ENCODE measurements around the gene ESPNL. TPM values are rescaled to one million over a fixed set of nuclear protein-coding genes. Genes with fewer than 3 reads are reported as not detected.

Gene ESPNL
- total RNA-seq, 4 donors from 2014 or later: 0.14 to 4.4 (median 0.72) TPM

GRCh38 chr2:238067939-238068338 is 32.2 kb upstream of the ESPNL start:
- intact Hi-C loops (cut with DNase I; ENCODE audit: low total_unique reads): no loop called here
- Histone ChIP-seq H3K27ac (no peak overlapping the region), H3K9me3 (no peaks in the 10 kb centered on the region), H3K27me3 (no peaks in the 10 kb centered on the region), H3K4me1 (peaks cover 0 to 4% (median 0%) of the 10 kb centered on the region in 4 donors), H3K4me3 (no peak overlapping the region), H3K36me3 (peaks cover 0 to 6% (median 0%) of the 10 kb centered on the region in 4 donors)
- 91 to 100% methylated on average over 4 to 7 of the region's 7 CpGs for WGBS, 2 donors (ENCODE audit: low coverage in 1 of 2)
- DNase-seq: no peak
- no peak for TF ChIP-seq POLR2A (IDR thresholded peaks at IDR 0.05)
- TF ChIP-seq, protein P1, sequence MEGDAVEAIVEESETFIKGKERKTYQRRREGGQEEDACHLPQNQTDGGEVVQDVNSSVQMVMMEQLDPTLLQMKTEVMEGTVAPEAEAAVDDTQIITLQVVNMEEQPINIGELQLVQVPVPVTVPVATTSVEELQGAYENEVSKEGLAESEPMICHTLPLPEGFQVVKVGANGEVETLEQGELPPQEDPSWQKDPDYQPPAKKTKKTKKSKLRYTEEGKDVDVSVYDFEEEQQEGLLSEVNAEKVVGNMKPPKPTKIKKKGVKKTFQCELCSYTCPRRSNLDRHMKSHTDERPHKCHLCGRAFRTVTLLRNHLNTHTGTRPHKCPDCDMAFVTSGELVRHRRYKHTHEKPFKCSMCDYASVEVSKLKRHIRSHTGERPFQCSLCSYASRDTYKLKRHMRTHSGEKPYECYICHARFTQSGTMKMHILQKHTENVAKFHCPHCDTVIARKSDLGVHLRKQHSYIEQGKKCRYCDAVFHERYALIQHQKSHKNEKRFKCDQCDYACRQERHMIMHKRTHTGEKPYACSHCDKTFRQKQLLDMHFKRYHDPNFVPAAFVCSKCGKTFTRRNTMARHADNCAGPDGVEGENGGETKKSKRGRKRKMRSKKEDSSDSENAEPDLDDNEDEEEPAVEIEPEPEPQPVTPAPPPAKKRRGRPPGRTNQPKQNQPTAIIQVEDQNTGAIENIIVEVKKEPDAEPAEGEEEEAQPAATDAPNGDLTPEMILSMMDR (IDR thresholded peaks at IDR 0.05): no peak
- no peak for TF ChIP-seq EP300 (IDR thresholded peaks at IDR 0.05; ENCODE audit: low read depth)
- TF ChIP-seq POLR2AphosphoS5 (IDR thresholded peaks at IDR 0.05): no peak
- in situ Hi-C loops (cut with MboI; ENCODE audit: low pct_ligation_motif_present in 1 of 4, low pct_unique_long_range_greater_than_20kb in 1 of 4, low sequenced_read_pairs in 3 of 4): no loop called here

- in situ Hi-C loops (cut with MboI; ENCODE audit: low pct_ligation_motif_present in 1 of 4, low pct_unique_long_range_greater_than_20kb in 1 of 4, low sequenced_read_pairs in 3 of 4) (no loop called here), intact Hi-C loops (cut with DNase I; ENCODE audit: low total_unique reads) (no loop called here)
- Histone ChIP-seq H3K36me3 (peaks cover 0 to 6% (median 0%) of the 10 kb centered on the region in 4 donors), H3K4me1 (no peaks in the 10 kb centered on the region), H3K27ac (no peak overlapping the region), H3K27me3 (no peaks in the 10 kb centered on the region), H3K9me3 (no peaks in the 10 kb centered on the region), H3K4me3 (no peak overlapping the region)
- DNase-seq: no peak
- TF ChIP-seq POLR2AphosphoS5 (IDR thresholded peaks at IDR 0.05): no peak
- TF ChIP-seq, protein P1 (IDR thresholded peaks at IDR 0.05): no peak
- TF ChIP-seq POLR2A (IDR thresholded peaks at IDR 0.05): no peak
- TF ChIP-seq EP300 (IDR thresholded peaks at IDR 0.05; ENCODE audit: low read depth): no peak
- 88% methylated on average over 10 of the region's 10 CpGs; no CpG with 5 or more reads in 1 of the 2 donors for WGBS, 2 donors (ENCODE audit: low coverage in 1 of 2)
These were observed 31.0 kb upstream of the ESPNL start for GRCh38 chr2:238069021-238069709.

GRCh38 chr2:238069877-238070276 is 30.3 kb upstream of the ESPNL start:
- Histone ChIP-seq H3K27me3 (no peaks in the 10 kb centered on the region), H3K36me3 (peaks cover 0 to 6% (median 0%) of the 10 kb centered on the region in 4 donors), H3K4me3 (no peak overlapping the region), H3K9me3 (no peaks in the 10 kb centered on the region), H3K4me1 (no peaks in the 10 kb centered on the region), H3K27ac (no peak overlapping the region)
- in situ Hi-C loops (cut with MboI; ENCODE audit: low pct_ligation_motif_present in 1 of 4, low pct_unique_long_range_greater_than_20kb in 1 of 4, low sequenced_read_pairs in 3 of 4): no loop called here
- WGBS, 2 donors (ENCODE audit: low coverage in 1 of 2): 85 to 96% methylated on average over 7 to 9 of the region's 9 CpGs
- intact Hi-C loops (cut with DNase I; ENCODE audit: low total_unique reads): no loop called here
- TF ChIP-seq POLR2AphosphoS5 (IDR thresholded peaks at IDR 0.05) (no peak), EP300 (IDR thresholded peaks at IDR 0.05; ENCODE audit: low read depth) (no peak), POLR2A (IDR thresholded peaks at IDR 0.05) (no peak)
- TF ChIP-seq, protein P1 (IDR thresholded peaks at IDR 0.05): no peak
- DNase-seq: no peak

DNA sequence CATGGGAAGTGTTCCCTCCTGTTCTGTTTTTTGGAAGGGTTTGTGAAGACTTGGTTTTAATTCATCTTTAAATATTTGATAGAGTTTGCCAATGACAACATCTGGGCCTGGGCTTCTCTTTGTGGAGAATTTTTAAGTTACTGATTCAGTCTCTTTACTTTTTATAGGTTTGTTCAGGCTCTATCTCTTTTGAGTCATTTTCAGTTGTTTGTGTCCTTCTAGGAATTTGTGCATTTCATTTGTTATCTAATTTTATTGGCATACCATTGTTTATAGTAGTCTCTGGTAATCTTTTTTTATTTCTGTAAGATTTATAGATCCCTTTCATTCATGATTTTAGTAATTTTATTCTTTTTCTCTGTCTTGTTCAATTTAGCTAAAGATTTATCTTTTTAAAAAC is 24.7 kb upstream of the ESPNL start:
- Histone ChIP-seq H3K9me3 (no peaks in the 10 kb centered on the region), H3K36me3 (no peaks in the 10 kb centered on the region), H3K27ac (no peak overlapping the region), H3K27me3 (no peaks in the 10 kb centered on the region), H3K4me3 (no peak overlapping the region), H3K4me1 (no peaks in the 10 kb centered on the region)
- in situ Hi-C loops (cut with MboI; ENCODE audit: low pct_ligation_motif_present in 1 of 4, low pct_unique_long_range_greater_than_20kb in 1 of 4, low sequenced_read_pairs in 3 of 4) (no loop called here), intact Hi-C loops (cut with DNase I; ENCODE audit: low total_unique reads) (no loop called here)
- TF ChIP-seq POLR2A (IDR thresholded peaks at IDR 0.05) (no peak), POLR2AphosphoS5 (IDR thresholded peaks at IDR 0.05) (no peak)
- TF ChIP-seq, protein P1 (IDR thresholded peaks at IDR 0.05): no peak
- DNase-seq: no peak

All from transverse colon (tissue), 4 donors.